Mucosa of gallbladder (tissue), 1 donor: ENCODE measurements around the gene ARRB2. TPM values are rescaled to one million over a fixed set of nuclear protein-coding genes. Genes with fewer than 3 reads are reported as not detected.

Experiments used
- DNase-seq: peaks from one replicate; pipeline ENCODE4 v3.0.0-alpha.2; 2020; ENCODE audit warnings: low spot score
- total RNA-seq: library from RNA; stranded (reverse); gene quantifications from one replicate; pipeline ENCODE4 v1.2.1, GENCODE V29; 2021
- donor health status: DM: no; HTN: no; CAD: no.

The ARRB2 gene
- total RNA-seq, 1 donor from 2014 or later: 94.6 TPM

- DNase-seq: no peak
These were observed 15.3 kb downstream of the ARRB2 start for GRCh38 chr17:4725646-4726310.

- no peak for DNase-seq
These were observed 17.7 kb downstream of the ARRB2 start for GRCh38 chr17:4728124-4728523.

- no peak for DNase-seq
These were observed 22.7 kb downstream of the ARRB2 start for GRCh38 chr17:4733073-4733531.

- no peak for DNase-seq
These were observed 24.5 kb downstream of the ARRB2 start for GRCh38 chr17:4734857-4735475.

GRCh38 chr17:4735876-4736651 is 25.6 kb downstream of the ARRB2 start:
- peak; percentile 54 for DNase-seq

- DNase-seq: peak; percentile 45
These were observed 28.0 kb downstream of the ARRB2 start for GRCh38 chr17:4738136-4739121.

- DNase-seq: peak; percentile 48
These were observed 28.9 kb downstream of the ARRB2 start, which contains the start of the genes CXCL16 and ZMYND15 for GRCh38 chr17:4739122-4740024. CXCL16 (minus strand) TSS chr17:4739928; CDS start chr17:4739339, 589 bp downstream. ZMYND15 (plus strand) TSS chr17:4739833; CDS start chr17:4740549, 716 bp downstream.

- no peak for DNase-seq
These were observed 29.6 kb downstream of the ARRB2 start for GRCh38 chr17:4740025-4740351.

GRCh38 chr17:4740584-4740983 is 30.2 kb downstream of the ARRB2 start:
- DNase-seq: no peak

GRCh38 chr17:4741544-4741943 is 31.1 kb downstream of the ARRB2 start:
- no peak for DNase-seq

GRCh38 chr17:4742133-4742532 is 31.7 kb downstream of the ARRB2 start:
- DNase-seq: no peak

- DNase-seq: no peak
These were observed 32.2 kb downstream of the ARRB2 start for GRCh38 chr17:4742629-4743028.

GRCh38 chr17:4743216-4743615 is 32.8 kb downstream of the ARRB2 start:
- DNase-seq: no peak

GRCh38 chr17:4743898-4744297 is 33.5 kb downstream of the ARRB2 start:
- no peak for DNase-seq

GRCh38 chr17:4744999-4745969 is 34.9 kb downstream of the ARRB2 start:
- no peak for DNase-seq

GRCh38 chr17:4747847-4748246 is 37.4 kb downstream of the ARRB2 start:
- DNase-seq: no peak

- no peak for DNase-seq
These were observed 38.3 kb downstream of the ARRB2 start for GRCh38 chr17:4748686-4749085.

GRCh38 chr17:4750606-4751005 is 40.2 kb downstream of the ARRB2 start:
- DNase-seq: no peak

- DNase-seq: no peak
These were observed 41.5 kb downstream of the ARRB2 start for GRCh38 chr17:4751932-4752331.
